ENCODE data around the gene MAGEC3. TPM values are rescaled to one million over a fixed set of nuclear protein-coding genes. Genes with fewer than 3 reads are reported as not detected.
"Not testable (repeated sequence)": the region's sequence is repeated elsewhere in the genome, so short reads cannot be mapped to it uniquely, and the experiment has no call there.

MAGEC3 gene
- total RNA-seq, 1 donor from 2014 or later: 0.13 TPM

DNA sequence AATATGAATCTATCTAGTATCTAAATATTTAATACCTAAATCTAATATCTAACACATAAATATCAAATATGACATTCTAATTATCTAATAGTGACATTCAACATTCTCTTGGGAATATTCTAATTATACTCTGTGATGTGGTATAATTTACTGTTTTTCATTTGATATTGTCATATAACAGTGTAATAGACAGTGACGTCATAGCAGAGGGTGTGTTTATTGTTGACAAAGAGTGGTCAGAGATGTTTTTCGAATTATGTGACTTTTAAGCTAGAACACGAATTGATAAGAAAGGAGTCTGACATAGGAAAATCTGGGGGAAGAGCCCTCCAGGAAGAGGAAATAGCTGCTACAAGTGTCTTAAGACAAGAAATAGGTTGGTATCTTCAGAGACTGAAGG is 5.9 kb upstream of the MAGEC3 start:
- H3K36me3 Mint-ChIP-seq (ENCODE audit: low read depth, unreplicated experiment): no peaks in the 10 kb centered on the region
- H3K9me3 Mint-ChIP-seq (ENCODE audit: unreplicated experiment): no peaks in the 10 kb centered on the region
- DNase-seq (ENCODE audit: low spot score): no peak
- no peaks in the 10 kb centered on the region for H3K27me3 Mint-ChIP-seq (ENCODE audit: unreplicated experiment)
- H3K27ac Mint-ChIP-seq (ENCODE audit: unreplicated experiment): no peak overlapping the region
- TF ChIP-seq, protein P1, sequence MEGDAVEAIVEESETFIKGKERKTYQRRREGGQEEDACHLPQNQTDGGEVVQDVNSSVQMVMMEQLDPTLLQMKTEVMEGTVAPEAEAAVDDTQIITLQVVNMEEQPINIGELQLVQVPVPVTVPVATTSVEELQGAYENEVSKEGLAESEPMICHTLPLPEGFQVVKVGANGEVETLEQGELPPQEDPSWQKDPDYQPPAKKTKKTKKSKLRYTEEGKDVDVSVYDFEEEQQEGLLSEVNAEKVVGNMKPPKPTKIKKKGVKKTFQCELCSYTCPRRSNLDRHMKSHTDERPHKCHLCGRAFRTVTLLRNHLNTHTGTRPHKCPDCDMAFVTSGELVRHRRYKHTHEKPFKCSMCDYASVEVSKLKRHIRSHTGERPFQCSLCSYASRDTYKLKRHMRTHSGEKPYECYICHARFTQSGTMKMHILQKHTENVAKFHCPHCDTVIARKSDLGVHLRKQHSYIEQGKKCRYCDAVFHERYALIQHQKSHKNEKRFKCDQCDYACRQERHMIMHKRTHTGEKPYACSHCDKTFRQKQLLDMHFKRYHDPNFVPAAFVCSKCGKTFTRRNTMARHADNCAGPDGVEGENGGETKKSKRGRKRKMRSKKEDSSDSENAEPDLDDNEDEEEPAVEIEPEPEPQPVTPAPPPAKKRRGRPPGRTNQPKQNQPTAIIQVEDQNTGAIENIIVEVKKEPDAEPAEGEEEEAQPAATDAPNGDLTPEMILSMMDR (IDR thresholded peaks at IDR 0.05; ENCODE audit: unreplicated experiment): no peak
- H3K4me1 Mint-ChIP-seq (ENCODE audit: unreplicated experiment): peaks cover 8% of the 10 kb centered on the region
- no peak overlapping the region for H3K4me3 Mint-ChIP-seq (ENCODE audit: unreplicated experiment)

DNA sequence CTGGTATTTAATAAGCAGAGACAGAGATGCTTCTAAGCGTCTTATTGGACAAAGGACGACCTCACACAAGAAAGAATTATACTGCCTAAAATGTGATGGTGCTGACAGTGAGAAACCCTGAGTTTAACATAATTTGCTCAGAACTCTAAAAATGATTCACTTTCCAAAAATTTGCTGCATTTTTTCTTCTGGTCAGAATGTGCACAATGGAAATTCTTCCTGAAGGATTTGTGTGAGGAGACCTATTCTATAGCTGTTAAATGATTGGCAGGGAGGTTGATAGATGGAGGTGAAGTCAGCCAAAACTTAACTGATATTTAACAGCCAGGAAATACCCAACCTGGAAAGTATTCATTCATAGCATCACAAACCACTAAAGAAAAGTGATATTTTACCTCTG is 1.7 kb downstream of the MAGEC3 start:
- Mint-ChIP-seq H3K4me1 (ENCODE audit: unreplicated experiment) (no peaks in the 10 kb centered on the region), H3K36me3 (ENCODE audit: low read depth, unreplicated experiment) (no peaks in the 10 kb centered on the region)
- DNase-seq (ENCODE audit: low spot score): no peak

GRCh38 chrX:141857479-141857878 is 19.4 kb downstream of the MAGEC3 start:
- H3K9me3 Mint-ChIP-seq (ENCODE audit: unreplicated experiment): no peaks in the 10 kb centered on the region
- DNase-seq (ENCODE audit: low spot score): no peak
- H3K36me3 Mint-ChIP-seq (ENCODE audit: low read depth, unreplicated experiment): no peaks in the 10 kb centered on the region
- H3K27me3 Mint-ChIP-seq (ENCODE audit: unreplicated experiment): no peaks in the 10 kb centered on the region
- H3K4me1 Mint-ChIP-seq (ENCODE audit: unreplicated experiment): peaks cover 3% of the 10 kb centered on the region
- H3K27ac Mint-ChIP-seq (ENCODE audit: unreplicated experiment): no peak overlapping the region
- TF ChIP-seq, protein P1 (IDR thresholded peaks at IDR 0.05; ENCODE audit: unreplicated experiment): no peak
- no peak overlapping the region for H3K4me3 Mint-ChIP-seq (ENCODE audit: unreplicated experiment)

More for the DNA sequence above, 1.7 kb downstream of the MAGEC3 start:
- TF ChIP-seq, protein P1 (IDR thresholded peaks at IDR 0.05; ENCODE audit: unreplicated experiment): no peak
- Mint-ChIP-seq H3K27me3 (ENCODE audit: unreplicated experiment) (peaks cover 1% of the 10 kb centered on the region), H3K9me3 (ENCODE audit: unreplicated experiment) (no peaks in the 10 kb centered on the region), H3K27ac (ENCODE audit: unreplicated experiment) (no peak overlapping the region), H3K4me3 (ENCODE audit: unreplicated experiment) (no peak overlapping the region)

- H3K27me3 Mint-ChIP-seq (ENCODE audit: unreplicated experiment): peaks cover 4% of the 10 kb centered on the region
- no peaks in the 10 kb centered on the region for H3K4me1 Mint-ChIP-seq (ENCODE audit: unreplicated experiment)
- no peaks in the 10 kb centered on the region for H3K9me3 Mint-ChIP-seq (ENCODE audit: unreplicated experiment)
- TF ChIP-seq, protein P1 (IDR thresholded peaks at IDR 0.05; ENCODE audit: unreplicated experiment): no peak
- H3K27ac Mint-ChIP-seq (ENCODE audit: unreplicated experiment): no peak overlapping the region
- no peaks in the 10 kb centered on the region for H3K36me3 Mint-ChIP-seq (ENCODE audit: low read depth, unreplicated experiment)
- no peak for DNase-seq (ENCODE audit: low spot score)
- H3K4me3 Mint-ChIP-seq (ENCODE audit: unreplicated experiment): no peak overlapping the region
These were observed 41.5 kb downstream of the MAGEC3 start for GRCh38 chrX:141879616-141880015.

DNA sequence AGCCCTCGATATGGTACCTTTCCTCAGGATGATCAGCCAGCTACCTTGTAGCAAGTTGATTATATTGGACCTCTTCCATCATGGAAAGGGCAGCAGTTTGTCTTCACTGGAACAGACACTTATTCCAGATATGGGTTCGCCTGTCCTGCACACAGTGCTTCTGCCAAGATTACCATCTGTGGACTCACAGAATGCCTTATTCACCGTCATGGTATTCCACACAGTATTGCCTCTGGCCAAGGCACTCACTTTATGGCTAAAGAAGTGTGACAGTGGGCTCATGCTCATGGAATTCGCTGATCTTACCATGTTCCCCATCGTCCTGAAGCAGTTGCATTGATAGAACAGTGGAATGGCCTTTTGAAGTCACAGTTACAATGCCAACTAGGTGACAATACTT is 50.7 kb downstream of the MAGEC3 start:
- H3K27me3 Mint-ChIP-seq (ENCODE audit: unreplicated experiment); H3K4me1 Mint-ChIP-seq (ENCODE audit: unreplicated experiment); H3K9me3 Mint-ChIP-seq (ENCODE audit: unreplicated experiment); H3K4me3 Mint-ChIP-seq (ENCODE audit: unreplicated experiment); H3K36me3 Mint-ChIP-seq (ENCODE audit: low read depth, unreplicated experiment); H3K27ac Mint-ChIP-seq (ENCODE audit: unreplicated experiment); DNase-seq (ENCODE audit: low spot score): not testable (repeated sequence)

DNA sequence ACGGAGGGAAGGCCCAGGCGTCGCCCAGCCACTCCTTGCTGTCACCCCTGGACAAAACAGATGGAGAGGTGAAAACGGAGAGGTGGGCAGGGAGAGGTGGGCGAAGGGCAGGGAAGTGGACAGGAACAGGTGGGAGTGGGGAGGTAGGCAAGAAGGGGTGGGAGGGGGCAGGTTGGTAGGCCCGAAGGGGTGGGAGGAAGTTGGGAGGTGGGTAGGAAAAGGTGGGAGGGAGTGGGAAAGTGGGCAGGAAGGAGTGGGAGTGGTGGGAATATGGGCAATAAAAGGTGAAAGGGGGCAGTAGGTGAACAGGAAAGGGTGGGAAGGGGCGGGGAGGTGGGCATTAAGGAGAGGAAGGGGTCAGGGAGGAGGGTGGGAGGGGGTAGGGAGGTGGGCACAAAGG is 56.6 kb downstream of the MAGEC3 start:
- no peak overlapping the region for H3K27ac Mint-ChIP-seq (ENCODE audit: unreplicated experiment)
- DNase-seq (ENCODE audit: low spot score): no peak
- no peak overlapping the region for H3K4me3 Mint-ChIP-seq (ENCODE audit: unreplicated experiment)
- peaks cover 3% of the 10 kb centered on the region for H3K36me3 Mint-ChIP-seq (ENCODE audit: low read depth, unreplicated experiment)
- H3K4me1 Mint-ChIP-seq (ENCODE audit: unreplicated experiment): no peaks in the 10 kb centered on the region
- TF ChIP-seq, protein P1 (IDR thresholded peaks at IDR 0.05; ENCODE audit: unreplicated experiment): no peak
- peaks cover 1% of the 10 kb centered on the region for H3K27me3 Mint-ChIP-seq (ENCODE audit: unreplicated experiment)
- H3K9me3 Mint-ChIP-seq (ENCODE audit: unreplicated experiment): no peaks in the 10 kb centered on the region

Measured in endothelial cell (in vitro differentiated cells).